H7 (cell line): ENCODE data around the gene ERVK3-1. TPM values are rescaled to one million over a fixed set of nuclear protein-coding genes. Genes with fewer than 3 reads are reported as not detected.
"Not testable (repeated sequence)": the region's sequence is repeated elsewhere in the genome, so short reads cannot be mapped to it uniquely, and the experiment has no call there.

ENCODE experiments used
- DNase-seq: peaks from one replicate; pipeline ENCODE4 v3.0.0; 2012
- H3K27me3 ChIP-seq: 2 replicates; pipeline ENCODE4 v1.6.0; 2011; ENCODE audit warnings: mild to moderate bottlenecking, low read length; ENCODE audit not compliant: control insufficient read depth, insufficient read depth
- H3K36me3 ChIP-seq: replicated peaks from 2 replicates; pipeline ENCODE4 v1.5.1; 2011; ENCODE audit warnings: low read length; ENCODE audit not compliant: control insufficient read depth, insufficient read depth
- H3K4me3 ChIP-seq: 2 replicates; pipeline ENCODE4 v1.5.1; 2011; ENCODE audit warnings: low read depth, mild to moderate bottlenecking, control low read depth, low read length, moderate library complexity; ENCODE audit not compliant: insufficient read depth
- total RNA-seq: library from RNA; depleted of rRNA; stranded (reverse); fragments of >200 nt; shearing (Covaris generic); gene quantifications from 2 replicates; pipeline ENCODE4 v1.2.3, GENCODE V29; 2014

ERVK3-1 gene
- total RNA-seq, 1 experiment from 2014 or later, result 21.7 TPM

DNA sequence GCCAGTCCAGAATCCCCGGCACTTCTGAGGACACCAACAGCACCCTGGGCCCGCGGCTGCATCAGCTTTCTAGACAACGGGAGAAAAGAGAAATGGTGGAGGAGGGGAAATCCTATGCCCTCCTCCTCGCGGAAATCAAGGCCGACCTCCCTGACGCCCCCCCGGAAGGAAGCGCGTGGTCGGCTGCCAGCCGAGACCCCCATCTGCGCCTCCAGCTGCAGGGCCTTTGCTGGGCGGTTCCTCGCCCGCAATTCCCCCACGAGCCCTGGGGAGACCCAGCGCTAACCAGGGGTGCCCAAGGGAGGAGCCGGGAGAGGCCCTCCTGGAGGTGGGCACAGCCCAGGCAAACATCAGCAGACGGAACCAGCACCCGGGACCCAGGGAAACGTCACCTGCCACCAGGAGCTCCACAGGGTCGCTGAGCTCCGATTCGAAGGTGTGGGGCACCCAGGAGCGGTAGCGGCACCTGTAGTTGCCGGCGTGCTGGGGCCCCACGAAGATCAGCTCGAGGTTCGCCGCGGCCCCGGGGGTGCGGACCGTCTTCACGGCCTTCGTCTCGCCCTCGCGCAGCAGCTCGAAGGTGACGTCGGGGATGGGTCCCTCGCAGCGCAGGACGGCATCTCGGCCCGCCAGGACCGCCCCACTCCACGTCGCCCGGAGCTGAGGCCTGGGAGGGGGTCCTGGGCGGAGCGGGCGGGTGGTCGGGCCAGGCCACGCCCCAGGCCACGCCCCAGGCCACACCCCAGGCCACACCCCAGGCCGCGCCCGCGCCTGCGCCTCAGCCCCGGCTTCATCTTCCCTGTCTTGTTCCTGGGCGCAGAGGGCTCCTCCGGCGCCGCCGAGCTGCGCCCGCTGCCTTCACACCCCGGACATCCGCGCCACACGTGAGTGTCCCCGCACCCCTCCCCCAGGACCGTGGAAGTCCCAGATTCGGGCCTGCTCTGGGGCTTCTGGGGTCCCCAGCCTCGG lies 42.1 kb downstream of the ERVK3-1 start:
- peaks cover 9% of the 10 kb centered on the region for H3K27me3 ChIP-seq
- DNase-seq, result peak; percentile 100
- H3K4me3 ChIP-seq, result peak overlapping the region; percentile 93
- H3K36me3 ChIP-seq, result no peaks in the 10 kb centered on the region

DNA sequence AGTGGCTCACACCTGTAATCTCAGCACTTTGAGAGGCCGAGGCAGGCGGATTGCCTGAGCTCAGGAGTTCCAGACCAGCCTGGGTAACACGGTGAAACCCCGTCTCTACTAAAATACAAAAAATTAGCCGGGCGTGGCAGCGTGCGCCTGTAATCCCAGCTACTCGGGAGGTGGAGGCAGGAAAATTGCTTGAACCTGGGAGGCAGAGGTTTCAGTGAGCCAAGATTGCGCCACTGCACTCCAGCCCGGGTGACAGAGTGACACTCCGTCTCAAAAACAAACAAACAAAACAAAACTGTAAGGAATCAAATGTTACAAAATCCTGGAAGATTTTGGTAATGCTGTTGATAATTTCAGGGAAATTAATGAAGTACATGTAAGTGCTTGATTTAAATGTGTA lies 42.9 kb downstream of the ERVK3-1 start:
- not testable (repeated sequence) for DNase-seq, H3K36me3 ChIP-seq, H3K27me3 ChIP-seq
- peak overlapping the region; percentile 93 for H3K4me3 ChIP-seq

DNA sequence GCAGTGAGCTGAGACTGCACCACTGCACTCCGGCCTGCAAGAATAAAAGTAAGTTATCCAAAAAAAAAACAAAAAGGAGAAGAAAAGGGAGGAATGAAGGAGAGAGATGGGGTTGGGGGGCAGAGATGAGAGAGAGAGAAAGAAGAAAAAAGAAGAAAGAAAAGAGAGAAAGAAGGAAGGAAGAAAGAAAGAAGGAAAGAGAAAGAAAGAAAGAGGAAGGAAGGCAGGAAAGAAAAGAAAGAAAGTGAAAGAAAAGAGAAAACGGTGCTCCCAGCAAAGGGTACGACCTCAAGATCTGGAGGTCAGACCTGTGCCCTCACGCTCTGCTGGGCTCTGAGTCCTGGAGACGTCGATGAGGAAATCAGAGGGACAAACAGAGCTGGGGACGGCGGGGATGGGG lies 44.4 kb downstream of the ERVK3-1 start:
- Histone ChIP-seq H3K4me3 (no peak overlapping the region), H3K27me3 (peaks cover 9% of the 10 kb centered on the region)

GRCh38 chr19:58350001-58350861 lies 45.1 kb downstream of the ERVK3-1 start:
- peak; percentile 55 for DNase-seq
- H3K27me3 ChIP-seq, result peaks cover 9% of the 10 kb centered on the region
- no peak overlapping the region for H3K4me3 ChIP-seq
- no peaks in the 10 kb centered on the region for H3K36me3 ChIP-seq

More for the DNA sequence above, 44.4 kb downstream of the ERVK3-1 start:
- no peaks in the 10 kb centered on the region for H3K36me3 ChIP-seq
- DNase-seq, result no peak

GRCh38 chr19:58350871-58351557 lies 45.8 kb downstream of the ERVK3-1 start:
- Histone ChIP-seq H3K36me3 (no peaks in the 10 kb centered on the region), H3K27me3 (peaks cover 9% of the 10 kb centered on the region), H3K4me3 (no peak overlapping the region)
- peak; percentile 45 for DNase-seq

GRCh38 chr19:58351558-58351878 lies 46.3 kb downstream of the ERVK3-1 start:
- H3K4me3 ChIP-seq, result no peak overlapping the region
- H3K27me3 ChIP-seq, result peaks cover 8% of the 10 kb centered on the region
- DNase-seq, result peak; percentile 23
- no peaks in the 10 kb centered on the region for H3K36me3 ChIP-seq

- H3K36me3 ChIP-seq, result no peaks in the 10 kb centered on the region
- no peak overlapping the region for H3K4me3 ChIP-seq
- peak; percentile 25 for DNase-seq
- peaks cover 2% of the 10 kb centered on the region for H3K27me3 ChIP-seq
Observed at GRCh38 chr19:58351990-58352755, 47.0 kb downstream of the ERVK3-1 start.

- Histone ChIP-seq H3K27me3 (no peaks in the 10 kb centered on the region; the same call in 1 of the 2 replicates), H3K4me3 (no peak within 1 kb of the TSS), H3K36me3 (no peaks in the 10 kb centered on the region)
- DNase-seq, result peak; percentile 36
Observed at GRCh38 chr19:58352760-58353671, 47.8 kb downstream of the ERVK3-1 start, which contains the start of gene A1BG. Gene A1BG (minus strand): TSS chr19:58353492. CDS start chr19:58353437, 55 bp downstream.

DNA sequence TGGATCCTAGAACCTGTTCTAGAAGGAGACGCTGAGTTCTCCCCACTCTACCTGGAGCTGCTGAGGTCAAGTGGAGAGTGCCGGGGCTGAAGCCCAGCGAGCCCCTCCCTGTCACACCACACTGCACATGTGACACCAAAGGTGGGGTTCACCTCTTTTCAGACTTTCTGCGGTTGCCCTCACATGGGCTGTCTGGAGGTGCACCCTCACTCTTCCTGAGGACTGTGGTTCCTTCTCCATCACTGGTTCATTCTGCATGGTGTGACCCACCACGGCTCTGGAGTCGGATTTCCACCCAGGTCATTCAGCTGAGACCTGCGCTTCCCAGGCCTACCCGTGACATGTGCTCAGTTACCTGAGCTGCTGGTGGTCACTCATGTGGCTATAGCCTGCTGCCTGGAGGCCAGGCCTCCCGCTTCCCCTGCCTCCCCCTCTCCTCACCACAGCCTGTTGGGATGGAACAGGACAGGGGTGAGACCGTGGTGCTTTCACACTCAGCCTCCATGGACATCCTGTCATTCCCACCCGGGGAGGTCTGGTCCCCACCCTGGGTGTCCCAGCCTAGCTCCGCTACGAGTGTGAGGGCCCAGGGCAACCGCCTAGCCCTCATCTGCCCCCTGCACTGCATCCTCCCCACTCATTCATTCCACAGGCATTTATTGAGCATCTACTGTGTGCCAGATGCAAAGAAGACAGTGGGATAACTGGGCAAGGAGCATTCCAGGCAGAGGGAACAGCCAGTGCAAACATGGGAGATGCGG lies 48.7 kb downstream of the ERVK3-1 start:
- no peak overlapping the region for H3K4me3 ChIP-seq
- no peaks in the 10 kb centered on the region for H3K36me3 ChIP-seq
- no peaks in the 10 kb centered on the region for H3K27me3 ChIP-seq
- DNase-seq, result peak; percentile 44

GRCh38 chr19:58354478-58355030 lies 49.4 kb downstream of the ERVK3-1 start:
- H3K27me3 ChIP-seq, result no peaks in the 10 kb centered on the region
- no peak for DNase-seq
- no peak overlapping the region for H3K4me3 ChIP-seq
- no peaks in the 10 kb centered on the region for H3K36me3 ChIP-seq

DNA sequence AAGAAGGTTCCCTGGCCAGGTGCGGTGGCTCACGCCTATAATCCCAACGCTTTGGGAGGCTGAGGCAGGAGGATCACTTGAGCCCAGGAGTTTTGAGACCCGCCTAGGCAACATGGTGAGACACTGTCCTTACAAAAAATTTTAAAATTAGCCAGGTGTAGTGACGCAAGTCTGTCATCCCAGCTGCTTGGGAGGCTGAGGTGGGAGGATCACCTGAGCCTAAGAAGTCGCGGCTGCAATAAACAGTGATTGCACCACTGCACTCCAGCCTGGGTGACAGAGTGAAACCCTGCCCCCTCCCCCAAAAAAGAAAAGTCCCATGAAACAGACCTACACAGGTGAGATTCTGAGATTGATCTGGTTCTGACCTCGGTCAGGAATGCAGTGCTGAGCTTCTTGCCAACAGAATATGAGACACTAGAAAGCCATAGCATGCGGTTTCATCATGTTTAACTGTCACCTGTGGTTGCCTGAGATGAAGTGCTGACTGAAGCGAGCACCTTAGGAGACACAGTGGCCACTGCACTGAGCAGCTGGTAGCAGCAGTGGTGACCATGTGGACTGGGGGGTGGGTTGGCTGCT lies 50.1 kb downstream of the ERVK3-1 start:
- no peaks in the 10 kb centered on the region for H3K27me3 ChIP-seq
- no peak for DNase-seq
- no peaks in the 10 kb centered on the region for H3K36me3 ChIP-seq
- H3K4me3 ChIP-seq, result no peak overlapping the region
